CD4-positive, alpha-beta T cell (primary cell): ENCODE results near the gene REPS2. TPM values are rescaled to one million over a fixed set of nuclear protein-coding genes. Genes with fewer than 3 reads are reported as not detected.
A peak's percentile ranks its signal among the peaks of the same experiment; 100 is the strongest.
"Not testable (repeated sequence)": the region's sequence is repeated elsewhere in the genome, so short reads cannot be mapped to it uniquely, and the experiment has no call there.

Experiments used
- ATAC-seq: fragments of 200-7000 bp; cut with Tn5 transposase; one replicate; pipeline ENCODE4 v1.10.0; 2022; ENCODE audit warnings: mild to moderate bottlenecking; ENCODE audit not compliant: poor library complexity
- CTCF ChIA-PET: fragments of 350-600 bp; sonication (Branson Sonifier 250); formaldehyde crosslinking; loops from one replicate; lab custom pipeline; 2021; ENCODE audit warnings: antibody characterized with exemption, inconsistent platforms; lab: Charles Lee
- POLR2A ChIA-PET: fragments of 350-600 bp; sonication (Branson Sonifier 250); formaldehyde crosslinking; loops from one replicate; lab custom pipeline; 2021; ENCODE audit warnings: antibody characterized with exemption, inconsistent platforms; lab: Charles Lee
- DNase-seq, 14 experiments: peaks; one replicate each; pipeline ENCODE4 v3.0.0-alpha.2; 2013 to 2020; ENCODE audit warnings: mixed read lengths in 2 of 14
- H3K27ac ChIP-seq, 2 donors: one replicate each; pipeline versions ENCODE4 v1.5.1 to v1.7.0; 2013; ENCODE audit warnings: low read length in 2 of 2, low read depth in 1 of 2, mild to moderate bottlenecking in 1 of 2
- H3K27me3 ChIP-seq, 2 experiments: 1 replicate in 1 of 2; 2 replicates in 1 of 2; pipeline versions ENCODE4 v1.6.1 to v1.7.0; 2013; ENCODE audit warnings: low read length in 2 of 2, control low read depth in 1 of 2, mild to moderate bottlenecking in 1 of 2, moderate library complexity in 1 of 2; ENCODE audit not compliant: insufficient read depth in 2 of 2, control insufficient read depth in 1 of 2
- H3K36me3 ChIP-seq: one replicate; pipeline ENCODE4 v1.6.1; 2013; ENCODE audit warnings: low read length, control low read depth; ENCODE audit not compliant: insufficient read depth
- H3K4me1 ChIP-seq: one replicate; pipeline ENCODE4 v1.6.1; 2013; ENCODE audit warnings: low read length, control low read depth; ENCODE audit not compliant: insufficient read depth
- H3K4me3 ChIP-seq: one replicate; pipeline ENCODE4 v1.5.1; 2013; ENCODE audit warnings: mild to moderate bottlenecking, low read length, moderate library complexity
- H3K9me3 ChIP-seq, 2 experiments: 1 replicate in 1 of 2; 2 replicates in 1 of 2; pipeline versions ENCODE4 v1.6.1 to v1.7.0; 2013; ENCODE audit warnings: low read length in 2 of 2, mild to moderate bottlenecking in 2 of 2, control low read depth in 1 of 2, moderate library complexity in 1 of 2; ENCODE audit not compliant: control insufficient read depth in 1 of 2, insufficient read depth in 1 of 2
- H3K27ac Mint-ChIP-seq: one replicate; pipeline ENCODE4 v1.8.0; 2020; ENCODE audit warnings: mixed read lengths
- H3K27me3 Mint-ChIP-seq: one replicate; pipeline ENCODE4 v1.8.0; 2021; ENCODE audit warnings: mixed read lengths
- H3K36me3 Mint-ChIP-seq: one replicate; pipeline ENCODE4 v1.8.0; 2021; ENCODE audit warnings: low read depth, mixed read lengths
- H3K4me1 Mint-ChIP-seq: one replicate; pipeline ENCODE4 v1.8.0; 2021; ENCODE audit warnings: low read depth, mixed read lengths
- H3K4me3 Mint-ChIP-seq: one replicate; pipeline ENCODE4 v1.8.0; 2020; ENCODE audit warnings: mild to moderate bottlenecking, mixed read lengths
- H3K9me3 Mint-ChIP-seq: one replicate; pipeline ENCODE4 v1.8.0; 2020; ENCODE audit warnings: mixed read lengths
- intact Hi-C, 2 experiments: fragments of 100-400 bp; cut with DNase I in 1 of 2; cut with micrococcal nuclease in 1 of 2; formaldehyde crosslinking; loops; one replicate each; pipeline versions ENCODE4 v1.15.1 to v1.9.0; 2023 to 2025; cut with DNase I, micrococcal nuclease
- total RNA-seq, 174 experiments: library from RNA in 2 of 174; stranded (reverse) in 2 of 174; gene quantifications; one replicate each; pipeline ENCODE4 v1.2.3 and lab custom pipeline; 2021 to 2026
- TF ChIP-seq, protein P1 (sequence below): fragments of 200-600 bp; IDR thresholded peaks from one replicate; pipeline ENCODE4 v1.8.0; 2022; ENCODE audit warnings: antibody characterized with exemption, mild to moderate bottlenecking

REPS2 gene
- total RNA-seq, 2 experiments from 2014 or later, result 0.53 to 0.60 TPM

DNA sequence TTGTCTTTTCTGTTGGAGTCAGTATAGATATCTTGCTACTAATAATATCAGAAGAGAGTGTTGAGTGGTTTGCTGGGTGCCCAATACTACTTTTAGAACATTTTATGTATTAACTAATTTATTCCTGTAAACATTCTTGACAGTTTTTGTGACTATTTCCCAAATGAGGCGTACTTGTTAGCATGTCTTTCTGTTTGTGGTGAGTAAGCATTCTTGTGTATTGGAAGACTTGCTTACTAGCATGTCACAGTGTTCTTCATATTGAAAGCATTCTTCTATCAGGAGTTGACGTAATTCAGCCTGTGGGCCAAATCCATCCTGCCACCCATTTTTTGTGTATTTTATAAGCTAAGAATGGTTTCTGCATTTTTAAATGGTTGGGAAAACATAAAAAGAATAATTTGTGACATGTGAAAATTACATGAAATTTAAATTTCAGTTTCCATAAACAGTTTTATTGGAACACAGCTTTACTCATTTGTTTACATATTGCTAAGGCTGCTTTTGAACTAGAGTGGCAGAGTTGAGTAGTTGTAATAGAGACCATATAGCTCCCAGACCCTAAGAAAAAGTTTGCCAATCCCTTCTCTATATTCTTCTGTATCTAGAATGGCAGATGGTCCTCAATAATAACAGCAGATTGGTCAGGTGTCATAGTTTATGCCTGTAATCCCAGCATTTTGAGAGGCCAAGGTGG lies 20.4 kb downstream of the REPS2 start:
- DNase-seq, result no peak

DNA sequence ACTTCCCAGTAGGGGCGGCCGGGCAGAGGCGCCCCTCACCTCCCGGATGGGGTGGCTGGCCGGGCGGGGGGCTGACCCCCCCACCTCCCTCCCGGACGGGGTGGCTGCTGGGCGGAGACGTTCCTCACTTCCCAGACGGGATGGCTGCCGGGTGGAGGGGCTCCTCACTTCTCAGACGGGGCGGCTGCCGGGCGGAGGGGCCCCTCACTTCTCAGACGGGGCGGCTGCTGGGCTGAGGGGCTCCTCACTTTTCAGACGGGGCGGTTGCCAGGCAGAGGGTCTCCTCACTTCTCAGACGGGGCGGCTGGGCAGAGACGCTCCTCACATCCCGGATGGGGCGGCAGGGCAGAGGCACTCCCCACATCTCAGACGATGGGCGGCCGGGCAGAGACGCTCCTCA lies 22.3 kb downstream of the REPS2 start:
- CTCF ChIA-PET, H3K36me3 ChIP-seq, H3K4me3 Mint-ChIP-seq, DNase-seq, ATAC-seq, H3K9me3 ChIP-seq, H3K4me1 Mint-ChIP-seq, H3K27me3 Mint-ChIP-seq, H3K4me1 ChIP-seq, H3K36me3 Mint-ChIP-seq, H3K9me3 Mint-ChIP-seq, H3K27ac ChIP-seq, intact Hi-C loops, H3K4me3 ChIP-seq, H3K27me3 ChIP-seq, POLR2A ChIA-PET, H3K27ac Mint-ChIP-seq: not testable (repeated sequence)

More for the DNA sequence above, 20.4 kb downstream of the REPS2 start:
- no peaks in the 10 kb centered on the region for H3K36me3 ChIP-seq
- H3K27me3 ChIP-seq, result no peaks in the 10 kb centered on the region
- no peak for ATAC-seq
- H3K27ac ChIP-seq, result no peak overlapping the region
- TF ChIP-seq, protein P1, sequence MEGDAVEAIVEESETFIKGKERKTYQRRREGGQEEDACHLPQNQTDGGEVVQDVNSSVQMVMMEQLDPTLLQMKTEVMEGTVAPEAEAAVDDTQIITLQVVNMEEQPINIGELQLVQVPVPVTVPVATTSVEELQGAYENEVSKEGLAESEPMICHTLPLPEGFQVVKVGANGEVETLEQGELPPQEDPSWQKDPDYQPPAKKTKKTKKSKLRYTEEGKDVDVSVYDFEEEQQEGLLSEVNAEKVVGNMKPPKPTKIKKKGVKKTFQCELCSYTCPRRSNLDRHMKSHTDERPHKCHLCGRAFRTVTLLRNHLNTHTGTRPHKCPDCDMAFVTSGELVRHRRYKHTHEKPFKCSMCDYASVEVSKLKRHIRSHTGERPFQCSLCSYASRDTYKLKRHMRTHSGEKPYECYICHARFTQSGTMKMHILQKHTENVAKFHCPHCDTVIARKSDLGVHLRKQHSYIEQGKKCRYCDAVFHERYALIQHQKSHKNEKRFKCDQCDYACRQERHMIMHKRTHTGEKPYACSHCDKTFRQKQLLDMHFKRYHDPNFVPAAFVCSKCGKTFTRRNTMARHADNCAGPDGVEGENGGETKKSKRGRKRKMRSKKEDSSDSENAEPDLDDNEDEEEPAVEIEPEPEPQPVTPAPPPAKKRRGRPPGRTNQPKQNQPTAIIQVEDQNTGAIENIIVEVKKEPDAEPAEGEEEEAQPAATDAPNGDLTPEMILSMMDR, result no peak
- intact Hi-C loops, result no loop called here
- no peaks in the 10 kb centered on the region for H3K36me3 Mint-ChIP-seq
- no peaks in the 10 kb centered on the region for H3K4me1 Mint-ChIP-seq
- H3K9me3 Mint-ChIP-seq, result no peaks in the 10 kb centered on the region
- no peak overlapping the region for H3K4me3 ChIP-seq
- ChIA-PET CTCF (no interaction called here), POLR2A (no interaction called here)
- H3K4me3 Mint-ChIP-seq, result no peak overlapping the region
- no peaks in the 10 kb centered on the region for H3K9me3 ChIP-seq
- no peaks in the 10 kb centered on the region for H3K4me1 ChIP-seq
- H3K27me3 Mint-ChIP-seq, result no peaks in the 10 kb centered on the region
- no peak overlapping the region for H3K27ac Mint-ChIP-seq

GRCh38 chrX:16970977-16971376 lies 24.5 kb downstream of the REPS2 start:
- DNase-seq, result peak in 1 of 14 experiments; percentile 17
- Histone ChIP-seq H3K9me3 (no peaks in the 10 kb centered on the region), H3K27me3 (no peaks in the 10 kb centered on the region), H3K4me1 (no peaks in the 10 kb centered on the region), H3K27ac (no peak overlapping the region), H3K36me3 (no peaks in the 10 kb centered on the region), H3K4me3 (no peak overlapping the region)
- no peak for ATAC-seq
- CTCF ChIA-PET, result no interaction called here
- no peaks in the 10 kb centered on the region for H3K9me3 Mint-ChIP-seq
- intact Hi-C loops, result no loop called here
- H3K27ac Mint-ChIP-seq, result no peak overlapping the region
- POLR2A ChIA-PET, result no interaction called here
- H3K27me3 Mint-ChIP-seq, result peaks cover 12% of the 10 kb centered on the region
- TF ChIP-seq, protein P1, result no peak
- peaks cover 5% of the 10 kb centered on the region for H3K4me1 Mint-ChIP-seq
- H3K4me3 Mint-ChIP-seq, result no peak overlapping the region
- no peaks in the 10 kb centered on the region for H3K36me3 Mint-ChIP-seq

- TF ChIP-seq, protein P1, result no peak
- no peak overlapping the region for H3K4me3 Mint-ChIP-seq
- peaks cover 5% of the 10 kb centered on the region for H3K4me1 Mint-ChIP-seq
- ATAC-seq, result no peak
- no peaks in the 10 kb centered on the region for H3K36me3 ChIP-seq
- H3K27ac Mint-ChIP-seq, result no peak overlapping the region
- no peak for DNase-seq
- no peaks in the 10 kb centered on the region for H3K9me3 Mint-ChIP-seq
- H3K27ac ChIP-seq, result no peak overlapping the region
- no peaks in the 10 kb centered on the region for H3K4me1 ChIP-seq
- H3K27me3 Mint-ChIP-seq, result peaks cover 12% of the 10 kb centered on the region
- H3K9me3 ChIP-seq, result no peaks in the 10 kb centered on the region
- CTCF ChIA-PET, result no interaction called here
- no peak overlapping the region for H3K4me3 ChIP-seq
- H3K36me3 Mint-ChIP-seq, result no peaks in the 10 kb centered on the region
- POLR2A ChIA-PET, result no interaction called here
- intact Hi-C loops, result no loop called here
- H3K27me3 ChIP-seq, result no peaks in the 10 kb centered on the region
Observed at GRCh38 chrX:16971694-16972093, 25.2 kb downstream of the REPS2 start.
